HG03354 (cell line): ENCODE results near the gene RAI14.

ENCODE experiments used
- ATAC-seq: cut with Tn5 transposase; IDR thresholded peaks from one replicate; pipeline ENCODE4 v1.9.1; 2021; ENCODE audit warnings: mild to moderate bottlenecking; ENCODE audit not compliant: unreplicated experiment, poor library complexity, severe bottlenecking

Gene RAI14

DNA sequence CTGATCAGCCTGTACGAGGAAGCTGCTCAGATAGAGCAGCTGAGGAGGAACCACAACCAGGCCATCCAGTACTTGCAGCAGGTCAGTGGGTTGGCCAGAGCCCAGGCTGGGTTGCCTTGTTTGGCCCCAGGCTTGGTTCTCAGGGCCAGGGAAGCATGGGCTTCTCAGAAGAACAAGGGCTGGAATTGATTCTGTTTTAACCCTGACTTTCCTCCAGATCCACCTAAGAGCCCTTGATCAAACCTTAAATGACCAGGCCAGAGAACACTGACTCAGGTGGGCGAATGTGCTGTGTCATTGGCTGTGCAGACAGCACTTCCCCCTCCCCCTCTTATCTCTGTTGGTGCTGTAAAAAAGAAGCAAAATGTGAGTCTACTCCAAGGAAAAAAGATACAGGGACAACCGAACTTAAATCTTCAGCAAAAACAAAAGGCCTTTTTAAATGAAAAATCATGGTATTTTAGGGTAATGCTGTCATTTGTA, 210.9 kb downstream of the RAI14 start:
- no peak for ATAC-seq

DNA sequence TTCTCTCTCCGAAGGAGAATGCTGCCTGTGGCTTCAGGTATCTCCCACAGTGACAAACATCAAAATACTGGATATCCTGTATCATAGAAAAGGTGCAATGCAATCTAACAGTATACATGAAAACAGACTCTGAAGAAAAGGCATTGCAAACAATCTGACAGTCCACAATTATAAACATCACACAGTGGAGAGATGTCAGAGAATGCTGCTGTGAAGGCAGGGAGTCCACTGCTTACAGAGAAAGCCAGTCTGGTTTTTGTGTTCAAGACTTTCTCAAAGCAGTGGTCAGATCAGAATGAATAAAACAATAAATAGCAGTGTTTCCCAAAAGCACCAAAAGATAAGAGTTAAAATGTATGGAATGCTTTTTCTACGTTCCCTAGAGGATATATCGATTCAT, 211.5 kb downstream of the RAI14 start:
- no peak for ATAC-seq

GRCh38 chr5:34868791-34869190, 212.7 kb downstream of the RAI14 start:
- ATAC-seq, result no peak

- no peak for ATAC-seq
Measured at GRCh38 chr5:34869256-34869655, 213.1 kb downstream of the RAI14 start.

DNA sequence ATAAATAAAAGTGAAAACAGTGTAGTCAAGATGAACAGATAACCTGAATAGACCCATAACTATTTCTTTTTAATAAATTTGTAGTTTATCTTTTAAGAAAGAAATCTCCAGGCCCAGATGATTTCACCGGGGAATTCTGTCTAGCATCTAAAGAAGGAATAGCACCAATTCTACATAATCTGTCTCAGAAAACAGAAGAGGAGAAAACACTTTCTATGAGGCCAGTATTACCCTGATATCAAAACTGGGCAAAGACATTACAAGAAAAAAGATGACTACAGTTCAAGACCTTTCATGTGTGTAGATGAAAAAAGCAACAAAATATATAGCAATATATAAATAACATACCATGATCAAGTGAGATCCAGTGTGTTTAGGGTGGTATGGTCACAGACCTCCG, 214.3 kb downstream of the RAI14 start:
- no peak for ATAC-seq

GRCh38 chr5:34876275-34876674, 220.1 kb downstream of the RAI14 start:
- ATAC-seq, result no peak

GRCh38 chr5:34881246-34881645, 225.1 kb downstream of the RAI14 start:
- ATAC-seq, result no peak
